Measurements from ENCODE around the gene LDB3.

LDB3 gene

DNA sequence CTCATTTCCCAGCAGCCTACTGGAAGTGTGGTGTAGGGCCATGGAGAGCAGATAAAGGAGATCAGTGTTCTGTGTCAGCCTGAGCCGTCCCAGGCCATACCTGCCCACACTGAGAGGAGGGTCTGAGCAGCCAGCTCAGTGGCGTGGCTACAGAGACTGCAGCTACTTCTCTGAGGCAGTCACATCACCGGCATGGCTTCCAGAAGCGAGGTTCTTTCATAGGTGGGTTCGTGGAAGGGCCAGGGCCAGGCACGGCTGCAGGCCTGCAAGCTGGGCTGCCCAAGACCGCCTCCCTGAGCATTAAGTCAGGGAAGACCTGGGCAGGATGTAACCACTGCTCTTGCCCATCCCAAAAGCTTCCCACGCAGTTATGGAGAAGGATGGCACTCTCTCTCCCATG is 34.9 kb downstream of the LDB3 start:
- H3K27me3 ChIP-seq, result no peaks in the 10 kb centered on the region
- H4K20me1 ChIP-seq, result no peaks in the 10 kb centered on the region
- H3K27ac ChIP-seq, result no peak overlapping the region
- no peak overlapping the region for H3K4me3 ChIP-seq
- no peak overlapping the region for H3K9ac ChIP-seq
- no peaks in the 10 kb centered on the region for H3K36me3 ChIP-seq
- H3K4me1 ChIP-seq, result no peaks in the 10 kb centered on the region
- H3K9me3 ChIP-seq, result no peaks in the 10 kb centered on the region
- H3K4me2 ChIP-seq, result no peak overlapping the region
- TF ChIP-seq Cebpa-rat (IDR thresholded peaks at IDR 0.05), result no peak

GRCh38 chr10:86705139-86705538 is 36.8 kb downstream of the LDB3 start:
- Histone ChIP-seq H3K4me3 (no peak overlapping the region), H3K27ac (no peak overlapping the region), H4K20me1 (no peaks in the 10 kb centered on the region), H3K4me1 (no peaks in the 10 kb centered on the region), H3K27me3 (no peaks in the 10 kb centered on the region), H3K4me2 (no peak overlapping the region), H3K36me3 (no peaks in the 10 kb centered on the region), H3K9me3 (no peaks in the 10 kb centered on the region), H3K9ac (no peak overlapping the region)
- TF ChIP-seq Cebpa-rat (IDR thresholded peaks at IDR 0.05), result no peak

DNA sequence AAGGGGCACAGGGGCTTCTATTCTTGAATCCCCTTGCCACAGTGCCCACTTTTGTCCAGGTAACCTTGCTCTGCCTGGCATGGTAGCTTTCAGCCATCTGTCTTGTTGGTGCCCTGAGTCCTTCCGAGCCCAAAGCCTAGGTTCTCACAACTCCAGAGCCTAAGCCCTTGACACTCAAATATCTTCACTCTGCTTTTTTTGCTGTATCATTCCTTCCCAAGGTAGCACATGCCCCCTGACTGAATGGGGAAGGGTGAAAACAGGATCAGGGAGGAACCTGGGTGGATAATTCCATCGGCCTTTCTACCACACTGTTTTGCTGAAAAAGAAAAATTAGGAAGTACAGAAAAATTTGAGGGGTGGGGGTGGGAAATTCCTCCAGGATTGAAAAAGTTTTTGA is 37.6 kb downstream of the LDB3 start:
- TF ChIP-seq Cebpa-rat (IDR thresholded peaks at IDR 0.05), result no peak
- Histone ChIP-seq H3K9me3 (no peaks in the 10 kb centered on the region), H3K27ac (no peak overlapping the region), H3K4me1 (peaks cover 5% of the 10 kb centered on the region), H3K4me3 (no peak overlapping the region), H3K36me3 (no peaks in the 10 kb centered on the region), H3K27me3 (no peaks in the 10 kb centered on the region), H3K4me2 (no peak overlapping the region), H4K20me1 (no peaks in the 10 kb centered on the region), H3K9ac (no peak overlapping the region)

DNA sequence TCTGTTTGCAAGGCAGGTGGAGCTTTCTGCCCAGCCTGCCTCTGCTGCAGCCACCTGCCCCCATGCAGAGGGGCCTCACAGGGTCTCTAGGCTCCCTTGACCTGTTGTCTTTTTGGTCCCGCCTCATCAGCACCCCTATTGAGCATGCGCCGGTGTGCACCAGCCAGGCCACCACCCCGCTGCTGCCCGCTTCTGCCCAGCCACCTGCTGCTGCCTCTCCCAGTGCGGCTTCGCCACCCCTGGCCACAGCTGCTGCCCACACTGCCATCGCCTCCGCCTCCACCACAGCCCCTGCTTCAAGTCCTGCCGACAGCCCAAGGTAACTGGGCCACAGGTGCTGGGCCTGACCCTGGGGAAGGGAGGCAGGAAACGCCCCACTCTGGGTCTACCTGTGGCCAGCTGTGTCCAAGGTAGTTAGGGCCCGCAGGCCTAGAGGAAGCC is 38.1 kb downstream of the LDB3 start:
- no peak overlapping the region for H3K4me2 ChIP-seq
- no peak overlapping the region for H3K9ac ChIP-seq
- no peak for TF ChIP-seq Cebpa-rat (IDR thresholded peaks at IDR 0.05)
- no peak overlapping the region for H3K4me3 ChIP-seq
- H3K36me3 ChIP-seq, result no peaks in the 10 kb centered on the region
- no peaks in the 10 kb centered on the region for H3K9me3 ChIP-seq
- H4K20me1 ChIP-seq, result no peaks in the 10 kb centered on the region
- H3K27me3 ChIP-seq, result no peaks in the 10 kb centered on the region
- no peak overlapping the region for H3K27ac ChIP-seq
- H3K4me1 ChIP-seq, result peaks cover 6% of the 10 kb centered on the region

DNA sequence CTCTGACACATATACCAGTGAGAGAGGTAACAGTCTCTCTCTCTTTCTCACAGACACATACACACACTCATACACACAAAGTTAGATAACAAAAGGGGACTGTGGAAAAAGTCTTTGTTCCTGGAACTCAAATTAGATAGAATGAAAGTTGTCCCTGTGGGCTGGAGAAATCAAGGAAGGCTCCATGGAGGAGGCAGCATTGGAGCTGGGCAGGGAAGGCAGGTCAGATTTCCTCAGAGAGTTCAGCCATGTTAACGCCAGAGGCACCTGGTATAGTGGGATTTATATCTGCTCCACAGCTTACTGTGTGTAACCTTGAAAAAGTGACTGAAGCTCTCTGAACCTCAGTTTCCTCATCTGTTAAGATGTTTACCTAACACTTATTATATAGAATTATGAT is 38.7 kb downstream of the LDB3 start:
- Histone ChIP-seq H3K27me3 (peaks cover 3% of the 10 kb centered on the region; the same call in 1 of the 2 replicates), H3K9ac (no peak overlapping the region), H3K4me1 (peaks cover 7% of the 10 kb centered on the region), H3K27ac (no peak overlapping the region), H3K4me2 (no peak overlapping the region), H4K20me1 (no peaks in the 10 kb centered on the region), H3K36me3 (no peaks in the 10 kb centered on the region), H3K9me3 (no peaks in the 10 kb centered on the region), H3K4me3 (no peak overlapping the region)
- TF ChIP-seq Cebpa-rat (IDR thresholded peaks at IDR 0.05), result no peak

DNA sequence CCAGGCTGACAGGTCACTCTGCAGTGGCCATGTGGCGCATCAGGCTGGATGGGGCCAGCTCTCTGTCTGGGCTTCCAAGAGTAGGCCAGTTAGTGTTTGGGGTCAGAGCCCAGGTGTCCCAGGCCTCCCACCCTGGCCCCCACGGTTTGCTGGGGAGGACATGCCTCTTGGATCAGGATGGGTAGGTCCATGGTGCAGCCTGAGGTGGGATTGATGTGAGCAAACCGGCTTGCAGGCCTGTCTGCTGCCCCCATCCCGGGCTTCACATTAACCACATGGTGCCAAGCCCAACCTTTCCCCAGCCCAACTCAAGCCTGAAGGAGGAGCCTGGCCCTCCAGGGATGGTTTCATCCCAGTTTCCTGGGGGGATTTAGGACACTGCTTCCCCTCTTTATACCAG is 39.2 kb downstream of the LDB3 start:
- no peak for TF ChIP-seq Cebpa-rat (IDR thresholded peaks at IDR 0.05)
- H3K4me2 ChIP-seq, result no peak overlapping the region
- H3K36me3 ChIP-seq, result no peaks in the 10 kb centered on the region
- H3K4me1 ChIP-seq, result peaks cover 12% of the 10 kb centered on the region
- peaks cover 8% of the 10 kb centered on the region; the same call in 1 of the 2 replicates for H3K27me3 ChIP-seq
- H3K4me3 ChIP-seq, result no peak overlapping the region
- H4K20me1 ChIP-seq, result no peaks in the 10 kb centered on the region
- H3K9me3 ChIP-seq, result no peaks in the 10 kb centered on the region
- H3K9ac ChIP-seq, result no peak overlapping the region
- H3K27ac ChIP-seq, result no peak overlapping the region

DNA sequence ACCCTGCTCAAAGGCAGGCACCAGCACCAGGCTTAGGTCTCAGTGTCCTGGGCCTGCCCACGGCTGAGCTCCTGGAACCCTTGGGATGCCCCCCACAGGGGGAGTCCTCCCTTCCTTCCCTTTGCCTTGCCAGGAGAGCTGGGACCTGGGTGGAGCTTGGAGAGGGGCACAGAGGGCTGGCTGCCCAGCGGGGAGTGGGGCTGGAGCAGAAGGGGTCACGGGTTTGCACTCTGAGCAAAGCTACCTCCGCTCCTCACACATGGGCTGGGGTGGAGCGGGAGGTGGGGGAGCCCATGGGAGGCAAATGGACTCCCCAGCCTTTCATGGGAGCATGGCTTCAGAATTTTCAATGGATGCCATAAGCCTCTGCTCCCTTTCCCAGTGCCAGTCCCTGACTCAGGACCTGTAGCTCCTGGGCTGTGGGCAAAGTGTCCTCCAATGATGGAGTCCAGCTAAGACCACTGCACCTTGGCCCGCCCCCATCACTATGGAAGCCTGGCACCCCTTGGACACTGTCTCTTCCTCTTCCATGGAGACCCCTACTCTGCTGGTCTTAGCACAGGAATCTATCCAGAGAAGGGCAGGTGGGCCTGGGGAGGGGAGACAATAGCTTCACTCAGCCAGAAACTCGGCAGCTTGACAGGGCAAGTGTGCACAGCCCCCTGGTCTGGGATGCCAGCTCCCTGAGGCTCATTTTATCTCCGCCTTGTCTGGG is 39.9 kb downstream of the LDB3 start:
- H3K9me3 ChIP-seq, result no peaks in the 10 kb centered on the region
- no peak overlapping the region for H3K27ac ChIP-seq
- H3K4me3 ChIP-seq, result no peak overlapping the region
- no peak overlapping the region for H3K9ac ChIP-seq
- H3K36me3 ChIP-seq, result no peaks in the 10 kb centered on the region
- no peak for TF ChIP-seq Cebpa-rat (IDR thresholded peaks at IDR 0.05)
- no peaks in the 10 kb centered on the region for H4K20me1 ChIP-seq
- no peak overlapping the region for H3K4me2 ChIP-seq
- H3K27me3 ChIP-seq, result peaks cover 8% of the 10 kb centered on the region; the same call in 1 of the 2 replicates
- H3K4me1 ChIP-seq, result peaks cover 16% of the 10 kb centered on the region

- H4K20me1 ChIP-seq, result no peaks in the 10 kb centered on the region
- no peak overlapping the region for H3K4me2 ChIP-seq
- H3K36me3 ChIP-seq, result no peaks in the 10 kb centered on the region
- no peak overlapping the region for H3K4me3 ChIP-seq
- no peaks in the 10 kb centered on the region for H3K9me3 ChIP-seq
- no peak for TF ChIP-seq Cebpa-rat (IDR thresholded peaks at IDR 0.05)
- peaks cover 8% of the 10 kb centered on the region; the same call in 1 of the 2 replicates for H3K27me3 ChIP-seq
- H3K9ac ChIP-seq, result no peak overlapping the region
- H3K4me1 ChIP-seq, result peaks cover 16% of the 10 kb centered on the region
- H3K27ac ChIP-seq, result no peak overlapping the region
These were observed 40.6 kb downstream of the LDB3 start for GRCh38 chr10:86708783-86709380.

GRCh38 chr10:86709396-86710185 is 41.3 kb downstream of the LDB3 start:
- Histone ChIP-seq H3K36me3 (no peaks in the 10 kb centered on the region), H3K9ac (no peak overlapping the region), H3K9me3 (no peaks in the 10 kb centered on the region), H3K27me3 (peaks cover 8% of the 10 kb centered on the region; the same call in 1 of the 2 replicates), H3K4me3 (no peak overlapping the region), H3K4me1 (peaks cover 16% of the 10 kb centered on the region), H3K27ac (no peak overlapping the region), H3K4me2 (no peak overlapping the region), H4K20me1 (no peaks in the 10 kb centered on the region)
- TF ChIP-seq Cebpa-rat (IDR thresholded peaks at IDR 0.05), result no peak

Data from BLaER1 (cell line).